Suprapubic skin (tissue), 3 donors: ENCODE data around the gene NDUFB2.

Source experiments
- POLR2A ChIP-seq, 2 donors: fragments of 450-650 bp; IDR thresholded peaks; one replicate each; pipeline ENCODE4 v1.6.1; 2017; ENCODE audit warnings: antibody characterized with exemption in 2 of 2, mild to moderate bottlenecking in 2 of 2, moderate library complexity in 2 of 2
- TF ChIP-seq, protein P1 (sequence below), 2 donors: fragments of 200-600 bp in 1 of 2; fragments of 450-650 bp in 1 of 2; sonication (generic) in 1 of 2; IDR thresholded peaks; one replicate each; pipeline ENCODE4 v1.5.1; 2016 to 2019; ENCODE audit warnings: antibody characterized with exemption in 2 of 2, mild to moderate bottlenecking in 1 of 2, moderate library complexity in 1 of 2

DNA sequence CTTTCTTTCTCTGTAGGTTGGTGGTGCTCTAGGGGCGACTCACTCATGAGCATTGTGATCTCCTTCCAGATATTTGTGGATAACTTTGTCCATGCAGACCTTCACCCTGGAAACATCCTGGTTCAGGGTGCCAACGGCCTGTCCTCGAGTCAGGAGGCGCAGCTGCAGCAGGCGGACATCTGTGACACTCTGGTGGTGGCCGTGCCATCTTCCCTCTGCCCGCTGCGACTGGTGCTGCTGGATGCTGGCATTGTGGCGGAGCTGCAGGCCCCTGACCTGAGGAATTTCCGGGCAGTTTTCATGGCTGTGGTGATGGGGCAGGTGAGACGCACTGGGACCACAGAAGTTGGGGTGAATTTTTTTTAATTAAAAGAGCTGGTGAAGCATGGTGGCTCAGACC is 9.6 kb upstream of the NDUFB2 start:
- TF ChIP-seq, protein P1, sequence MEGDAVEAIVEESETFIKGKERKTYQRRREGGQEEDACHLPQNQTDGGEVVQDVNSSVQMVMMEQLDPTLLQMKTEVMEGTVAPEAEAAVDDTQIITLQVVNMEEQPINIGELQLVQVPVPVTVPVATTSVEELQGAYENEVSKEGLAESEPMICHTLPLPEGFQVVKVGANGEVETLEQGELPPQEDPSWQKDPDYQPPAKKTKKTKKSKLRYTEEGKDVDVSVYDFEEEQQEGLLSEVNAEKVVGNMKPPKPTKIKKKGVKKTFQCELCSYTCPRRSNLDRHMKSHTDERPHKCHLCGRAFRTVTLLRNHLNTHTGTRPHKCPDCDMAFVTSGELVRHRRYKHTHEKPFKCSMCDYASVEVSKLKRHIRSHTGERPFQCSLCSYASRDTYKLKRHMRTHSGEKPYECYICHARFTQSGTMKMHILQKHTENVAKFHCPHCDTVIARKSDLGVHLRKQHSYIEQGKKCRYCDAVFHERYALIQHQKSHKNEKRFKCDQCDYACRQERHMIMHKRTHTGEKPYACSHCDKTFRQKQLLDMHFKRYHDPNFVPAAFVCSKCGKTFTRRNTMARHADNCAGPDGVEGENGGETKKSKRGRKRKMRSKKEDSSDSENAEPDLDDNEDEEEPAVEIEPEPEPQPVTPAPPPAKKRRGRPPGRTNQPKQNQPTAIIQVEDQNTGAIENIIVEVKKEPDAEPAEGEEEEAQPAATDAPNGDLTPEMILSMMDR (IDR thresholded peaks at IDR 0.05) = no peak
- TF ChIP-seq POLR2A (IDR thresholded peaks at IDR 0.05) = no peak
